Upper lobe of left lung (tissue), 4 donors: Measurements from ENCODE around the gene USPL1.

ENCODE experiments used
- CTCF ChIP-seq, 6 experiments: fragments of 450-650 bp in 4 of 6; fragments of 200-600 bp in 2 of 6; sonication (generic) in 2 of 6; IDR thresholded peaks; one replicate each; pipeline ENCODE4 v1.5.1; 2016 to 2019; ENCODE audit warnings: antibody characterized with exemption in 6 of 6
- EP300 ChIP-seq, 4 donors: sonication (generic); formaldehyde crosslinking; IDR thresholded peaks; one replicate each; pipeline ENCODE4 v1.5.1; 2017; ENCODE audit warnings: antibody characterized with exemption in 4 of 4, control low read depth in 2 of 4
- POLR2A ChIP-seq, 4 donors: fragments of 450-650 bp; IDR thresholded peaks; one replicate each; pipeline ENCODE4 v1.5.1; 2016 to 2017; ENCODE audit warnings: antibody characterized with exemption in 4 of 4, mild to moderate bottlenecking in 2 of 4

GRCh38 chr13:30587739-30588138 is 30.0 kb upstream of the USPL1 start:
- TF ChIP-seq EP300 (IDR thresholded peaks at IDR 0.05) (no peak), POLR2A (IDR thresholded peaks at IDR 0.05) (no peak), CTCF (IDR thresholded peaks at IDR 0.05) (no peak)
